HT-29 (cell line): ENCODE measurements around the gene IQCB1. TPM values are rescaled to one million over a fixed set of nuclear protein-coding genes. Genes with fewer than 3 reads are reported as not detected.
"Not testable (repeated sequence)": the region's sequence is repeated elsewhere in the genome, so short reads cannot be mapped to it uniquely, and the experiment has no call there.

ENCODE experiments used
- DNase-seq: peaks from one replicate; pipeline ENCODE4 v3.0.0-alpha.2; 2015; ENCODE audit warnings: low spot score
- total RNA-seq: library from RNA; depleted of rRNA; stranded (reverse); fragments of >200 nt; shearing (Covaris generic); gene quantifications from 2 replicates; pipeline ENCODE4 v1.2.3, GENCODE V29; 2014; rRNA removed

Gene IQCB1
- total RNA-seq, 1 experiment from 2014 or later: 15.0 TPM

DNA sequence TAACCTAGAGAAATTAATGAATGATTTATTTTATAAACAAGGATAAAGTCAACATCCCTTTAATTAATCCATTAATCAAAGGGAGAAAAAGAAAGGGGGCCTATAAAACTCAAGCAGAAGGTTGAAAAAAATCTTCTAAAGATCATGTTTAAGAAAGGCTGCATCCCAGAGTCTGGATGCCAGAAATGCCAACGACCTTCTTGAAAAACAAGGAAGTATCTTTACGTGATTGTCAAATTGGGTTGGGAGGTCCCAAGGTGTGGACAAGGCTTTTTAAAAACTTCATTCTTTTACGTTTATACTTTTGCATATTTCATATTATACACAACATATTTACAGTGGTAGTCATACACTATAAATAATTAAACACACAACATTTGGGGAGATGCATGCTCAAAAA is 86.9 kb downstream of the IQCB1 start:
- DNase-seq: no peak

DNA sequence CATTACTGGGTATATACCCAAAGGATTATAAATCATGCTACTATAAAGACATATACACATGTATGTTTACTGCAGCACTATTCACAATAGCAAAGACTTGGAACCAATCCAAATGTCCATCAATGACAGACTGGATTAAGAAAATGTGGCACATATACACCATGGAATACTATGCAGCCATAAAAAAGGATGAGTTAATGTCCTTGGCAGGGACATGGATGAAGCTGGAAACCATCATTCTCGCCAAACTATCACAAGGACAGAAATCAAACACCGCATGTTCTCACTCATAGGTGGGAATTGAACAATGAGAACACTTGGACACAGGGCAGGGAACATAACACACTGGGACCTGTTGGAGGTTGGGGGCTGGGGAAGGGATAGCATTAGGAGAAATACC is 91.8 kb downstream of the IQCB1 start:
- DNase-seq: not testable (repeated sequence)

- DNase-seq: no peak
Observed at GRCh38 chr3:121740896-121741295, 94.0 kb downstream of the IQCB1 start.

DNA sequence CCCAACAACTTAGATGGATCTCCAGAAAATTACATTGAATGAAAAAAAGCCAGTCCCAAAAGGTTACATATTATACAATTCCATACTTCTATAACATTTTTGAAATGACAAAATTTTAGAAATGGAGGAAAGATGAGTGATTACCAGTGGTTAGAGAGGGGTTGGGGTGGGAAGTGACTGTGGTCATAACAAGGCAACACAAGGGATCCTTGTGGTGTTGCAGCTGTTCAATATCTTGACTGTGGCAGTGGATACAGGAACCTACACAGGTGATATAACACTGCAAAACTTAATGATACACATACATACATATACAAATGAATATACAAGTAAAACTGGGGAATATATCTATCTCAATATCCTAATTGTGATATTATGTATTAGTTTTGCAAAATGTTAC is 95.0 kb downstream of the IQCB1 start:
- DNase-seq: no peak

- no peak for DNase-seq
Observed at GRCh38 chr3:121737644-121738043, 97.2 kb downstream of the IQCB1 start.

- DNase-seq: no peak
Observed at GRCh38 chr3:121736112-121736511, 98.7 kb downstream of the IQCB1 start.

- no peak for DNase-seq
Observed at GRCh38 chr3:121735047-121735696, 99.7 kb downstream of the IQCB1 start.

DNA sequence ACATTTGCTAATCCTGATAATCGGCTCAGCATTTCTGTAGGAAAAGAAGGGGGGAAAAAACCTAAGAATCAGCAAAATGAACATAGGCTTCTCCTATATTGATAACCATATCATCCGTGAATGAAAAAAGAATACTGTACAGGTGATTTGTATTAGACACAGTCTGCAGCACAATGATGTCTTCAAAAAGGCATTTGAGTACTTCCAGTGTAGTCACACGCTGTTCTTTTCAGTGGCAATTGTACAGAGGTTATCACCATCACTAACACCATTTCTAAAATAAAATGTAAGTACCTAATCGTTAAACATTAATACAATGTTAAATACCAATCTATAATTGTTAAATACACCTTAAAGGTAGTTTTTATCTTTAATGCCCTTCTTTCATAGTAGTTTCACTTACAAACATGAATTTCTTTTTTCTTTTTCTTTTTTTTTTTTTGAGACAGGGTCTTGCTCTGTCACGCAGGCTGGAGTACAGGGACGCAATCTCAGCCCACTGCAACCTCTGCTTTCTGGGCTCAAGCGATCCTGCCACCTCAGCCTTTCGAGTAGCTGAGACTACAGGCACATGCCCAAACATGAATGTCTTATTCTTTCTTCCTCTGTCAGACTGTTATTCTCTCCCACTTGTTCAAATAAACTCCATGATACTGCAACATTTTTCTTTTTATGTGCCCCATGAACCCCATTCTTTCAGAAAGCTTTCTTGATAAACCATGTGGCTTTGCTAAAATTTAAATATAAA is 103.7 kb downstream of the IQCB1 start:
- no peak for DNase-seq

- DNase-seq: no peak
Observed at GRCh38 chr3:121724130-121724529, 110.7 kb downstream of the IQCB1 start.

- no peak for DNase-seq
Observed at GRCh38 chr3:121723485-121723884, 111.4 kb downstream of the IQCB1 start.

DNA sequence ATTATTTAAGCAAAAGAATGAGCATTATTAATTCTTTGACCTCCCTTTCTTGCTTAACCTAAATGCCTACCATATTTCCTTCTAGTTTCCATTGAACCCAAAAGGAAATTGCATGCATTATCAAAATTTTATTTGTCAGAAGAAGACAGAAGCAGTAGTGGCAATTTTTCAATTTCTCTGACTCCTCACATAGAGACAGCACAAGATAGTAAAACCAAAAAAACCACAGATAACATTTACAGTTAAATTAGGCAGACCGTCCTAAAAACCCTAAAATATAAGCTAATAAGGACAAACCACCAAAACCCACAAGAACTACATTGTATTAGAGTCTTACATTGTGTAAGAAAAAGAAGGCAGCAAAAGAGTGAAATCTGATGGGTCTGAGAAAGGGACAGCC is 112.4 kb downstream of the IQCB1 start:
- DNase-seq: no peak

GRCh38 chr3:121720163-121720562 is 114.7 kb downstream of the IQCB1 start:
- DNase-seq: no peak

Other genes starting within 250 kb of the IQCB1 start
- not detected in 2 replicates for gene FBXO40, start 241.7 kb downstream of the IQCB1 start, total RNA-seq
- 0.18 TPM in 1 of 2 replicates, not detected in the other for gene HCLS1, start 174.2 kb downstream of the IQCB1 start, total RNA-seq
- gene GOLGB1, start 85.3 kb downstream of the IQCB1 start, total RNA-seq: 20.0 and 31.8 TPM in 2 replicates
- gene EAF2, start 149 bp upstream of the IQCB1 start, total RNA-seq: 0.86 and 1.3 TPM in 2 replicates
- 0.28 and 2.3 TPM in 2 replicates for gene SLC15A2, start 59.3 kb upstream of the IQCB1 start, total RNA-seq
- 7.2 and 7.4 TPM in 2 replicates for gene ILDR1, start 187.2 kb upstream of the IQCB1 start, total RNA-seq
- not detected in 2 replicates for gene CD86, start 220.3 kb upstream of the IQCB1 start, total RNA-seq